Panc1 (cell line): ENCODE data around the gene GPR156. TPM values are rescaled to one million over a fixed set of nuclear protein-coding genes. Genes with fewer than 3 reads are reported as not detected.

ENCODE experiments used
- ATAC-seq: fragments of 200-7000 bp; cut with Tn5 transposase; 2 replicates; pipeline ENCODE4 v1.9.1; 2020; ENCODE audit warnings: mild to moderate bottlenecking, moderate library complexity
- BruUV-seq: library from RNA; stranded (reverse); fragments of 400-500 nt; replicated peaks from 2 replicates; lab custom pipeline; 2021; lab: Mats Ljungman, UMichigan
- CTCF ChIA-PET: fragments of 300-600 bp; sonication (Branson Sonifier 250); formaldehyde crosslinking; loops from one replicate; lab custom pipeline; 2022; ENCODE audit warnings: antibody characterized with exemption; lab: Charles Lee
- POLR2A ChIA-PET: fragments of 300-600 bp; sonication (Branson Sonifier 250); formaldehyde crosslinking; loops from one replicate; lab custom pipeline; 2022; ENCODE audit warnings: antibody characterized with exemption; lab: Charles Lee
- DNase-seq: peaks from one replicate; pipeline ENCODE4 v3.0.0-alpha.2; 2010; ENCODE audit warnings: low read depth, low spot score
- H3K27ac ChIP-seq: 2 replicates; pipeline ENCODE4 v1.5.1; 2011; ENCODE audit warnings: mild to moderate bottlenecking, low read length, inconsistent platforms
- H3K27me3 ChIP-seq: fragments of 200-500 bp; sonication (Bioruptor generic); 2 replicates; pipeline ENCODE4 v1.6.0; 2014; ENCODE audit warnings: low read length, inconsistent platforms; ENCODE audit not compliant: control insufficient read depth, insufficient read depth
- H3K36me3 ChIP-seq: fragments of 200-500 bp; sonication (Bioruptor generic); 2 replicates; pipeline ENCODE4 v1.5.1; 2014; ENCODE audit warnings: inconsistent platforms, mild to moderate bottlenecking, low read length, moderate library complexity; ENCODE audit not compliant: control insufficient read depth, insufficient read depth
- H3K4me1 ChIP-seq: 2 replicates; pipeline ENCODE4 v1.5.1; 2011; ENCODE audit warnings: inconsistent platforms, mild to moderate bottlenecking, low read length, moderate library complexity; ENCODE audit not compliant: control insufficient read depth, insufficient read depth
- H3K4me3 ChIP-seq, 2 experiments: 2 replicates each; pipeline ENCODE4 v1.5.1; 2011 to 2012; ENCODE audit warnings: low read depth in 2 of 2, low read length in 2 of 2, mild to moderate bottlenecking in 2 of 2, inconsistent platforms in 1 of 2, moderate library complexity in 1 of 2
- H3K9me3 ChIP-seq: fragments of 200-500 bp; sonication (Bioruptor generic); 2 replicates; pipeline ENCODE4 v1.5.1; 2014; ENCODE audit warnings: low read depth, mild to moderate bottlenecking, inconsistent platforms, low read length, moderate library complexity; ENCODE audit not compliant: control insufficient read depth, insufficient read depth
- POLR2AphosphoS5 ChIP-seq: IDR thresholded peaks from 2 replicates; pipeline ENCODE4 v1.6.1; 2012; ENCODE audit warnings: mild to moderate bottlenecking, low read depth, low read length, moderate library complexity
- SIN3A ChIP-seq: IDR thresholded peaks from 2 replicates; pipeline ENCODE4 v1.6.1; 2012; ENCODE audit warnings: low read depth, mild to moderate bottlenecking, low read length, moderate library complexity, borderline replicate concordance; ENCODE audit not compliant: insufficient read depth
- TCF7L2 ChIP-seq: IDR thresholded peaks from 2 replicates; pipeline ENCODE4 v1.6.1; 2011; ENCODE audit warnings: mild to moderate bottlenecking, low read depth, low read length, inconsistent platforms
- in situ Hi-C: cut with HindIII; loops from 2 replicates; pipeline ENCODE4 v1.10.0; 2016; ENCODE audit warnings: low sequenced_read_pairs, low pct_unique_long_range_greater_than_20kb
- intact Hi-C: fragments of 100-400 bp; cut with micrococcal nuclease; formaldehyde crosslinking; loops from one replicate; pipeline ENCODE4 v1.10.0; 2022; ENCODE audit not compliant: unreplicated experiment
- total RNA-seq: library from RNA; stranded (reverse); gene quantifications from one replicate; pipeline ENCODE4 v1.2.1, GENCODE V29; 2021; ENCODE audit not compliant: unreplicated experiment
- TF ChIP-seq, protein P1 (sequence below): fragments of 450-650 bp; IDR thresholded peaks from 2 replicates; pipeline ENCODE4 v1.5.1; 2017; ENCODE audit warnings: mild to moderate bottlenecking
- TF ChIP-seq, protein P2 (sequence below), 2 experiments: IDR thresholded peaks; 2 replicates each; pipeline ENCODE4 v1.6.1; 2011 to 2012; ENCODE audit warnings: low read depth in 2 of 2, control low read depth in 1 of 2, low read length in 1 of 2, mild to moderate bottlenecking in 1 of 2, moderate library complexity in 1 of 2; ENCODE audit not compliant: insufficient read depth in 1 of 2

GPR156 gene
- total RNA-seq, 1 experiment from 2014 or later: 0.39 TPM

DNA sequence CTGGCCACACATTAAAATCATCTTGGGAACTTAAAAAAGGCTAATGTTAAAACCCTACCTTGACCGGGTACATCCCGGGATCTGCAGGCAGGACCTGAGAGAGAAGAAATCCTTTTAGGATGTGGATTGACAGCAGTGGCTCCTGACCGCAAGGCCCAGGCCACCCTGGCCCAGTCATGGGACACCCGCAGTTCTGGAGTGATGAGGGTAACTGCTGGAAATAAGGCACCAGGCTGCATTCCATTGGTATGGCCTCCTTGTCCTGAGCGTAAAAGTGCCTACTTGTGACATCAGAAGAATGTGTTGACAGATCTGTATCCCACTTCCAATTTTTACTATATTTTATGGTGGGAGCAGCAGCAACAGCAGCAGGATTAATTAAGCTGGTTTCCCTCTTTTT is 127.3 kb downstream of the GPR156 start:
- ChIA-PET POLR2A (no interaction called here), CTCF (no interaction called here)
- intact Hi-C loops: no loop called here
- Histone ChIP-seq H3K27ac (no peak overlapping the region), H3K9me3 (peaks cover 5% of the 10 kb centered on the region; the same call in 1 of the 2 replicates), H3K27me3 (no peaks in the 10 kb centered on the region), H3K4me1 (no peaks in the 10 kb centered on the region), H3K36me3 (no peaks in the 10 kb centered on the region), H3K4me3 (no peak overlapping the region)
- ATAC-seq (no peak), DNase-seq (no peak)
- TF ChIP-seq TCF7L2: no peak
- BruUV-seq: no TSS peak
- in situ Hi-C loops: no loop called here

DNA sequence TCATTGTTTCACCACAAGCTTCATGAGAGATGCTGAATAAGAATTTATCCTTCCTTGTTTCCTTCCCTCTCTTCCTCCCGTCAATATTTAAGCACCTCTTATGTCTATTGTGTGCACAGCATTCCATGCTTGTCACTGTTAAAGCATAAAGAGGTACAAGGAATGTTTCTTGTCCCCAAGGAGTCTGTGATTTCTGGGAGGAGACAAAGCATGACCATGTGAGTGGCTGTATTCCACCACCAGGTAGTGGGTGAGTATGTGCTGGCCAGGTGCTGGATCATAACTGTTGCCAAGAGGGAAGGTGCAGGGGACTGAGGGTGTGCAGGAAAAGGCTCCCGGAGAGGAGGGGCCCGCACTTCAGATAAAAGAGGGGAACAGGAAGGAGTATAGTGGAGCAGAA is 127.9 kb downstream of the GPR156 start:
- intact Hi-C loops: no loop called here
- CTCF ChIA-PET: no interaction called here

DNA sequence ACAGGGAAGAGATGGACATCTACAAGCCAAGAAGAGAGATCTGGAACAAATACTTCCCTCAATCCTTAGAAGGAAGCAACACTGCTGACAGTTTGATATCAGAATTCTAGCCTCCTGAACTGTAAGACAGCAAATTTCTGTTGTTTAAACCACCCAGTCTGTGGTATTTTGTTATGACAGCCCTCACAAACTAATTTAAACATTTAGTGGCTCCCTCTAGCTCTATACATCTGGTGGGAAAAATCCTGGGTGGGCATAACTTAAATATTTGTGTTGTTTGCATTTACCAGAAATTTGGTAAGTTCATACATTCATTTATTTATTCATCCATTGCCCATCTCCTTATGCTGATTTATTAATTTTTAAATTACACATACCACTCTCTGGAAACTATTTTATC is 128.3 kb downstream of the GPR156 start:
- Histone ChIP-seq H3K4me1 (no peaks in the 10 kb centered on the region), H3K4me3 (no peak overlapping the region), H3K27ac (no peak overlapping the region), H3K27me3 (no peaks in the 10 kb centered on the region), H3K9me3 (peaks cover 5% of the 10 kb centered on the region; the same call in 1 of the 2 replicates), H3K36me3 (no peaks in the 10 kb centered on the region)
- intact Hi-C loops: no loop called here
- ATAC-seq (no peak), DNase-seq (no peak)
- in situ Hi-C loops: no loop called here
- BruUV-seq: no TSS peak
- ChIA-PET POLR2A (no interaction called here), CTCF (no interaction called here)
- TF ChIP-seq, protein P1, sequence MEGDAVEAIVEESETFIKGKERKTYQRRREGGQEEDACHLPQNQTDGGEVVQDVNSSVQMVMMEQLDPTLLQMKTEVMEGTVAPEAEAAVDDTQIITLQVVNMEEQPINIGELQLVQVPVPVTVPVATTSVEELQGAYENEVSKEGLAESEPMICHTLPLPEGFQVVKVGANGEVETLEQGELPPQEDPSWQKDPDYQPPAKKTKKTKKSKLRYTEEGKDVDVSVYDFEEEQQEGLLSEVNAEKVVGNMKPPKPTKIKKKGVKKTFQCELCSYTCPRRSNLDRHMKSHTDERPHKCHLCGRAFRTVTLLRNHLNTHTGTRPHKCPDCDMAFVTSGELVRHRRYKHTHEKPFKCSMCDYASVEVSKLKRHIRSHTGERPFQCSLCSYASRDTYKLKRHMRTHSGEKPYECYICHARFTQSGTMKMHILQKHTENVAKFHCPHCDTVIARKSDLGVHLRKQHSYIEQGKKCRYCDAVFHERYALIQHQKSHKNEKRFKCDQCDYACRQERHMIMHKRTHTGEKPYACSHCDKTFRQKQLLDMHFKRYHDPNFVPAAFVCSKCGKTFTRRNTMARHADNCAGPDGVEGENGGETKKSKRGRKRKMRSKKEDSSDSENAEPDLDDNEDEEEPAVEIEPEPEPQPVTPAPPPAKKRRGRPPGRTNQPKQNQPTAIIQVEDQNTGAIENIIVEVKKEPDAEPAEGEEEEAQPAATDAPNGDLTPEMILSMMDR: no peak
- no peak for TF ChIP-seq POLR2AphosphoS5
- no peak for TF ChIP-seq SIN3A
- TF ChIP-seq TCF7L2: no peak
- TF ChIP-seq, protein P2, sequence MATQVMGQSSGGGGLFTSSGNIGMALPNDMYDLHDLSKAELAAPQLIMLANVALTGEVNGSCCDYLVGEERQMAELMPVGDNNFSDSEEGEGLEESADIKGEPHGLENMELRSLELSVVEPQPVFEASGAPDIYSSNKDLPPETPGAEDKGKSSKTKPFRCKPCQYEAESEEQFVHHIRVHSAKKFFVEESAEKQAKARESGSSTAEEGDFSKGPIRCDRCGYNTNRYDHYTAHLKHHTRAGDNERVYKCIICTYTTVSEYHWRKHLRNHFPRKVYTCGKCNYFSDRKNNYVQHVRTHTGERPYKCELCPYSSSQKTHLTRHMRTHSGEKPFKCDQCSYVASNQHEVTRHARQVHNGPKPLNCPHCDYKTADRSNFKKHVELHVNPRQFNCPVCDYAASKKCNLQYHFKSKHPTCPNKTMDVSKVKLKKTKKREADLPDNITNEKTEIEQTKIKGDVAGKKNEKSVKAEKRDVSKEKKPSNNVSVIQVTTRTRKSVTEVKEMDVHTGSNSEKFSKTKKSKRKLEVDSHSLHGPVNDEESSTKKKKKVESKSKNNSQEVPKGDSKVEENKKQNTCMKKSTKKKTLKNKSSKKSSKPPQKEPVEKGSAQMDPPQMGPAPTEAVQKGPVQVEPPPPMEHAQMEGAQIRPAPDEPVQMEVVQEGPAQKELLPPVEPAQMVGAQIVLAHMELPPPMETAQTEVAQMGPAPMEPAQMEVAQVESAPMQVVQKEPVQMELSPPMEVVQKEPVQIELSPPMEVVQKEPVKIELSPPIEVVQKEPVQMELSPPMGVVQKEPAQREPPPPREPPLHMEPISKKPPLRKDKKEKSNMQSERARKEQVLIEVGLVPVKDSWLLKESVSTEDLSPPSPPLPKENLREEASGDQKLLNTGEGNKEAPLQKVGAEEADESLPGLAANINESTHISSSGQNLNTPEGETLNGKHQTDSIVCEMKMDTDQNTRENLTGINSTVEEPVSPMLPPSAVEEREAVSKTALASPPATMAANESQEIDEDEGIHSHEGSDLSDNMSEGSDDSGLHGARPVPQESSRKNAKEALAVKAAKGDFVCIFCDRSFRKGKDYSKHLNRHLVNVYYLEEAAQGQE (IDR thresholded peaks at IDR 0.05; ENCODE audit: insufficient read depth in 1 of 2, low read depth in 2 of 2, low read length in 1 of 2): no peak

More for the DNA sequence above, 127.9 kb downstream of the GPR156 start:
- H3K27me3 ChIP-seq: no peaks in the 10 kb centered on the region
- H3K4me3 ChIP-seq: no peak overlapping the region
- no TSS peak for BruUV-seq
- POLR2A ChIA-PET: no interaction called here
- no peaks in the 10 kb centered on the region for H3K4me1 ChIP-seq
- peaks cover 5% of the 10 kb centered on the region; the same call in 1 of the 2 replicates for H3K9me3 ChIP-seq
- DNase-seq (no peak), ATAC-seq (no peak)
- in situ Hi-C loops: no loop called here
- no peak overlapping the region for H3K27ac ChIP-seq
- TF ChIP-seq, protein P1: no peak
- TF ChIP-seq TCF7L2: no peak
- no peak for TF ChIP-seq SIN3A
- no peak for TF ChIP-seq POLR2AphosphoS5
- TF ChIP-seq, protein P2 (IDR thresholded peaks at IDR 0.05; ENCODE audit: insufficient read depth in 1 of 2, low read depth in 2 of 2, low read length in 1 of 2): no peak
- H3K36me3 ChIP-seq: no peaks in the 10 kb centered on the region
